ENCODE measurements around the gene LRCH2. TPM values are rescaled to one million over a fixed set of nuclear protein-coding genes. Genes with fewer than 3 reads are reported as not detected.

LRCH2 gene
- total and polyA plus RNA-seq, 2 of the 4 experiments (the other 2 are of a cell fraction), result 2.6 to 4.3 TPM

- H3K4me3 ChIP-seq (ENCODE audit: insufficient read depth, low read depth, low read length), result no peak overlapping the region
- in situ Hi-C loops (cut with MboI; ENCODE audit: low sequenced_read_pairs) (loop anchor here (25.0 kb wide), 1 partner anchor 535 kb away; no protein-coding TSS in a partner anchor), intact Hi-C loops (cut with micrococcal nuclease) (loop anchor here (1.0 to 5.0 kb wide), 4 partner anchors 140 to 536 kb away; partner anchors contain the start of gene LUZP4), dilution Hi-C loops (cut with HindIII; ENCODE audit: low sequenced_read_pairs, unreplicated experiment) (no loop called here)
- no peak overlapping the region for H2BK15ac ChIP-seq (ENCODE audit: low read depth, low read length)
- no peak overlapping the region for H2BK5ac ChIP-seq (ENCODE audit: low read depth, low read length, poor library complexity, severe bottlenecking)
- H3K14ac ChIP-seq (replicated peaks; ENCODE audit: low read depth, low read length), result no peak overlapping the region
- no peak for TF ChIP-seq RCOR1 (IDR thresholded peaks at IDR 0.05; ENCODE audit: insufficient replicate concordance, low read length)
- TF ChIP-seq, protein P1, sequence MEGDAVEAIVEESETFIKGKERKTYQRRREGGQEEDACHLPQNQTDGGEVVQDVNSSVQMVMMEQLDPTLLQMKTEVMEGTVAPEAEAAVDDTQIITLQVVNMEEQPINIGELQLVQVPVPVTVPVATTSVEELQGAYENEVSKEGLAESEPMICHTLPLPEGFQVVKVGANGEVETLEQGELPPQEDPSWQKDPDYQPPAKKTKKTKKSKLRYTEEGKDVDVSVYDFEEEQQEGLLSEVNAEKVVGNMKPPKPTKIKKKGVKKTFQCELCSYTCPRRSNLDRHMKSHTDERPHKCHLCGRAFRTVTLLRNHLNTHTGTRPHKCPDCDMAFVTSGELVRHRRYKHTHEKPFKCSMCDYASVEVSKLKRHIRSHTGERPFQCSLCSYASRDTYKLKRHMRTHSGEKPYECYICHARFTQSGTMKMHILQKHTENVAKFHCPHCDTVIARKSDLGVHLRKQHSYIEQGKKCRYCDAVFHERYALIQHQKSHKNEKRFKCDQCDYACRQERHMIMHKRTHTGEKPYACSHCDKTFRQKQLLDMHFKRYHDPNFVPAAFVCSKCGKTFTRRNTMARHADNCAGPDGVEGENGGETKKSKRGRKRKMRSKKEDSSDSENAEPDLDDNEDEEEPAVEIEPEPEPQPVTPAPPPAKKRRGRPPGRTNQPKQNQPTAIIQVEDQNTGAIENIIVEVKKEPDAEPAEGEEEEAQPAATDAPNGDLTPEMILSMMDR (conservative IDR thresholded peaks at IDR 0.05; ENCODE audit: low read depth, low read length), result peak; percentile 62
- no peak for TF ChIP-seq MXI1 (IDR thresholded peaks at IDR 0.05; ENCODE audit: borderline replicate concordance, low read depth, low read length)
- TF ChIP-seq MAZ (IDR thresholded peaks at IDR 0.05; ENCODE audit: borderline replicate concordance, low read depth, low read length), result no peak
- TF ChIP-seq CHD1 (IDR thresholded peaks at IDR 0.05; ENCODE audit: low read depth, low read length), result no peak
- TF ChIP-seq RAD21 (IDR thresholded peaks at IDR 0.05; ENCODE audit: low read length), result peak; percentile 60
- no peak for TF ChIP-seq CEBPB (IDR thresholded peaks at IDR 0.05; ENCODE audit: low read depth, low read length)
- peak; percentile 41; the same call in 1 of the 2 replicates for TF ChIP-seq SMC3 (IDR thresholded peaks at IDR 0.05; ENCODE audit: low read depth, low read length)
- H2BK20ac ChIP-seq (ENCODE audit: low read depth, low read length), result no peak overlapping the region
- no peaks in the 10 kb centered on the region for H3K9me1 ChIP-seq (ENCODE audit: insufficient read depth, low read length)
- H4K8ac ChIP-seq (ENCODE audit: low read depth in 2 of 2, low read length in 2 of 2), result no peak overlapping the region
- H4K5ac ChIP-seq (ENCODE audit: low read depth, low read length), result no peak overlapping the region
- peak; percentile 44; the same call in 1 of the 2 replicates for ATAC-seq (ENCODE audit: low read depth)
- DNase-seq, result peak; percentile 40
- peaks cover 3% of the 10 kb centered on the region; the same call in 1 of the 2 replicates for H3K36me3 ChIP-seq (ENCODE audit: control insufficient read depth, insufficient read depth, low read length)
- no peaks in the 10 kb centered on the region for H4K20me1 ChIP-seq (ENCODE audit: insufficient read depth, low read length)
- no peak overlapping the region for H2BK120ac ChIP-seq (ENCODE audit: low read depth, low read length)
- no peaks in the 10 kb centered on the region for H3K9me3 ChIP-seq (ENCODE audit: control insufficient read depth, insufficient read depth, low read length)
- H3K9ac ChIP-seq (ENCODE audit: low read depth, low read length), result no peak overlapping the region
- CTCF ChIA-PET, result interaction anchor here (1.0 kb wide), 1 partner anchor 536 kb away, joined by 4 read pairs; no protein-coding TSS in a partner anchor
- no peak overlapping the region for H3K4me2 ChIP-seq (ENCODE audit: low read depth, low read length)
- H2AK5ac ChIP-seq (ENCODE audit: low read depth, low read length), result no peak overlapping the region
- no CpG with 5 or more reads among the region's 1 CpG for WGBS, 2 experiments (ENCODE audit: extremely low coverage in 2 of 2, insufficient read length in 1 of 2)
- no peak overlapping the region for H3K23ac ChIP-seq (ENCODE audit: low read depth, low read length)
- H3K27ac ChIP-seq (ENCODE audit: insufficient read depth, low read length), result no peak overlapping the region
- no peaks in the 10 kb centered on the region for H3K27me3 ChIP-seq (ENCODE audit: control insufficient read depth, insufficient read depth, low read length)
- H3K4ac ChIP-seq (ENCODE audit: low read depth, low read length), result no peak overlapping the region
- H2AFZ ChIP-seq (replicated peaks; ENCODE audit: low read length, poor library complexity), result no peak overlapping the region
- no TSS peak for BruUV-seq (replicated peaks)
- H4K91ac ChIP-seq (ENCODE audit: insufficient read depth, low read depth, low read length), result no peak overlapping the region
- no peaks in the 10 kb centered on the region for H3K4me1 ChIP-seq (ENCODE audit: control insufficient read depth, insufficient read depth, low read length)
- H2AK9ac ChIP-seq (replicated peaks; ENCODE audit: low read depth, low read length, poor library complexity), result no peak overlapping the region
- H3K18ac ChIP-seq (ENCODE audit: low read depth, low read length), result no peak overlapping the region
- no peaks in the 10 kb centered on the region for H3K79me1 ChIP-seq (ENCODE audit: low read depth in 1 of 2, low read length in 2 of 2)
- POLR2A ChIA-PET (ENCODE audit: unreplicated experiment), result no interaction called here
- no peak overlapping the region for H3K56ac ChIP-seq (ENCODE audit: extremely low read depth, insufficient read depth, low read length)
These were observed 86.7 kb downstream of the LRCH2 start for GRCh38 chrX:115147220-115147619.
